ENCODE measurements around the gene KIF5C. TPM values are rescaled to one million over a fixed set of nuclear protein-coding genes. Genes with fewer than 3 reads are reported as not detected.

KIF5C gene
- total RNA-seq, 1 donor = 0.36 TPM

DNA sequence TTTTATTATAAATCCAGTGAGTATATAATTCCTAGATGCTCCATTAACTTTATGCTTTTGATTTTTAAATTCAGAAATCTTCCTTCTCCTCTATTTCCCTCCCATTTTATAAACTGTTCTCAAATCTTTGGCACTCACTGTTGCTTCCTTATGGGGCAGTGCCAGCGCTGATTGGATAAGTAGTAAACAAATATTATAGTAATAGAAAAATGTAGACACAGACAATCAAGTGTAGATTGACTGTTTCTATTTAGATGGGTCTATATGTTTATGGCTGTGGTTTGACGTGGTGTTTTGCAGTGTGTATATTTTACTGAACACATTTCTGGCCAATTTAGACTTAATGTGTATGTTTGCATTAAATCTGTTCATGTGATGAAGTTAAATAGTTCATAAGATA lies 200.1 kb downstream of the KIF5C start:
- Histone ChIP-seq H2AFZ (ENCODE audit: low read length) (no peak overlapping the region), H3K27ac (ENCODE audit: low read depth, low read length) (no peak overlapping the region), H3K4me3 (ENCODE audit: insufficient read depth, low read length) (no peak overlapping the region), H3K4me2 (ENCODE audit: insufficient read depth, low read length) (no peak overlapping the region), H3K27me3 (ENCODE audit: insufficient read depth, low read length) (no peaks in the 10 kb centered on the region), H4K20me1 (ENCODE audit: insufficient read depth, low read length) (no peaks in the 10 kb centered on the region), H3K36me3 (ENCODE audit: insufficient read depth, low read length) (no peaks in the 10 kb centered on the region), H3K4me1 (ENCODE audit: insufficient read depth, low read length) (peaks cover 5% of the 10 kb centered on the region), H3K9me3 (ENCODE audit: low read depth, low read length) (no peaks in the 10 kb centered on the region), H3K79me2 (ENCODE audit: insufficient read depth, low read length) (no peaks in the 10 kb centered on the region)
- TF ChIP-seq, protein P1, sequence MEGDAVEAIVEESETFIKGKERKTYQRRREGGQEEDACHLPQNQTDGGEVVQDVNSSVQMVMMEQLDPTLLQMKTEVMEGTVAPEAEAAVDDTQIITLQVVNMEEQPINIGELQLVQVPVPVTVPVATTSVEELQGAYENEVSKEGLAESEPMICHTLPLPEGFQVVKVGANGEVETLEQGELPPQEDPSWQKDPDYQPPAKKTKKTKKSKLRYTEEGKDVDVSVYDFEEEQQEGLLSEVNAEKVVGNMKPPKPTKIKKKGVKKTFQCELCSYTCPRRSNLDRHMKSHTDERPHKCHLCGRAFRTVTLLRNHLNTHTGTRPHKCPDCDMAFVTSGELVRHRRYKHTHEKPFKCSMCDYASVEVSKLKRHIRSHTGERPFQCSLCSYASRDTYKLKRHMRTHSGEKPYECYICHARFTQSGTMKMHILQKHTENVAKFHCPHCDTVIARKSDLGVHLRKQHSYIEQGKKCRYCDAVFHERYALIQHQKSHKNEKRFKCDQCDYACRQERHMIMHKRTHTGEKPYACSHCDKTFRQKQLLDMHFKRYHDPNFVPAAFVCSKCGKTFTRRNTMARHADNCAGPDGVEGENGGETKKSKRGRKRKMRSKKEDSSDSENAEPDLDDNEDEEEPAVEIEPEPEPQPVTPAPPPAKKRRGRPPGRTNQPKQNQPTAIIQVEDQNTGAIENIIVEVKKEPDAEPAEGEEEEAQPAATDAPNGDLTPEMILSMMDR (IDR thresholded peaks at IDR 0.05; ENCODE audit: extremely low read depth, low read depth, low read length) = no peak
- DNase-seq (ENCODE audit: insufficient read length, low spot score, missing footprints) = no peak

DNA sequence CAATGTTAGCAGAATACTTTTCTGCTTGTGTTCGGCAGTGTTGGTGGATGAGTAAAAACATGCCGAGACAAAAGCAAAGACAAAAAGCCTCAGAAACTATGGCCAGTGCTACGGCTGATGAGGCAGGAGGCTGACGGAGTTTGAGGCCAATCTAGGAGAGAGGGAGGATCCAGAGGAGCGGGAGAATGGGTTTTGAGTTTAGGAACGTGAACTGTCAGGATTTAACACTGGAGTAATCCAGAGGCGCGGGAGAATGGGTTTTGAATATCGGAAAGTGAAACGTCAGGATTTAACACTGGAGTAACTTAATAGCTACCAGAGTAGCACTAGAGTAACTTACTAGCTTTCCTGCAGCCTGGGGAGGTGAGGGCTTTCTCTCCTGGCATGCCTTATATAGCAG lies 200.8 kb downstream of the KIF5C start:
- DNase-seq (ENCODE audit: insufficient read length, low spot score, missing footprints) = no peak
- TF ChIP-seq, protein P1 (IDR thresholded peaks at IDR 0.05; ENCODE audit: extremely low read depth, low read depth, low read length) = no peak
- no peak overlapping the region for H3K27ac ChIP-seq (ENCODE audit: low read depth, low read length)
- H3K36me3 ChIP-seq (ENCODE audit: insufficient read depth, low read length) = no peaks in the 10 kb centered on the region
- H3K4me1 ChIP-seq (ENCODE audit: insufficient read depth, low read length) = peaks cover 2% of the 10 kb centered on the region
- peak overlapping the region; percentile 7 for H2AFZ ChIP-seq (ENCODE audit: low read length)
- no peak overlapping the region for H3K4me2 ChIP-seq (ENCODE audit: insufficient read depth, low read length)
- H3K79me2 ChIP-seq (ENCODE audit: insufficient read depth, low read length) = no peaks in the 10 kb centered on the region
- no peaks in the 10 kb centered on the region for H4K20me1 ChIP-seq (ENCODE audit: insufficient read depth, low read length)
- no peaks in the 10 kb centered on the region for H3K27me3 ChIP-seq (ENCODE audit: insufficient read depth, low read length)
- no peak overlapping the region for H3K4me3 ChIP-seq (ENCODE audit: insufficient read depth, low read length)
- H3K9me3 ChIP-seq (ENCODE audit: low read depth, low read length) = no peaks in the 10 kb centered on the region

Small RNAs within 50 kb of the gene (small RNA-seq; reads per million reads assigned to genes)
- gene RNU2-9P (not detected), gene UBBP3 (not detected)

Other genes with a start within 250 kb of the KIF5C start
- 27.7 and 29.3 TPM in 2 replicates for gene EPC2, start 230.5 kb upstream of the KIF5C start, total RNA-seq
- 2.5 and 2.9 TPM in 2 replicates for gene LYPD6B, start 163.5 kb downstream of the KIF5C start, total RNA-seq